Peyer's patch (tissue), 4 donors: Measurements from ENCODE around the gene JAM3.

ENCODE experiments used
- POLR2A ChIP-seq, 2 donors: fragments of 450-650 bp; IDR thresholded peaks; one replicate each; pipeline ENCODE4 v1.5.1; 2017; ENCODE audit warnings: antibody characterized with exemption in 2 of 2, mild to moderate bottlenecking in 2 of 2, moderate library complexity in 2 of 2
- TF ChIP-seq, protein P1 (sequence below), 6 experiments: fragments of 450-650 bp in 4 of 6; fragments of 200-600 bp in 2 of 6; sonication (generic) in 1 of 6; IDR thresholded peaks; one replicate each; pipeline ENCODE4 v1.5.1; 2017 to 2019; ENCODE audit warnings: antibody characterized with exemption in 6 of 6, mild to moderate bottlenecking in 3 of 6, moderate library complexity in 1 of 6

- TF ChIP-seq, protein P1, sequence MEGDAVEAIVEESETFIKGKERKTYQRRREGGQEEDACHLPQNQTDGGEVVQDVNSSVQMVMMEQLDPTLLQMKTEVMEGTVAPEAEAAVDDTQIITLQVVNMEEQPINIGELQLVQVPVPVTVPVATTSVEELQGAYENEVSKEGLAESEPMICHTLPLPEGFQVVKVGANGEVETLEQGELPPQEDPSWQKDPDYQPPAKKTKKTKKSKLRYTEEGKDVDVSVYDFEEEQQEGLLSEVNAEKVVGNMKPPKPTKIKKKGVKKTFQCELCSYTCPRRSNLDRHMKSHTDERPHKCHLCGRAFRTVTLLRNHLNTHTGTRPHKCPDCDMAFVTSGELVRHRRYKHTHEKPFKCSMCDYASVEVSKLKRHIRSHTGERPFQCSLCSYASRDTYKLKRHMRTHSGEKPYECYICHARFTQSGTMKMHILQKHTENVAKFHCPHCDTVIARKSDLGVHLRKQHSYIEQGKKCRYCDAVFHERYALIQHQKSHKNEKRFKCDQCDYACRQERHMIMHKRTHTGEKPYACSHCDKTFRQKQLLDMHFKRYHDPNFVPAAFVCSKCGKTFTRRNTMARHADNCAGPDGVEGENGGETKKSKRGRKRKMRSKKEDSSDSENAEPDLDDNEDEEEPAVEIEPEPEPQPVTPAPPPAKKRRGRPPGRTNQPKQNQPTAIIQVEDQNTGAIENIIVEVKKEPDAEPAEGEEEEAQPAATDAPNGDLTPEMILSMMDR (IDR thresholded peaks at IDR 0.05) = no peak
- TF ChIP-seq POLR2A (IDR thresholded peaks at IDR 0.05) = no peak
These were observed 62.9 kb downstream of the JAM3 start for GRCh38 chr11:134131628-134132244.
